Suprapubic skin (tissue), 4 donors: ENCODE data around the gene DAND5. TPM values are rescaled to one million over a fixed set of nuclear protein-coding genes. Genes with fewer than 3 reads are reported as not detected.

Experiments used
- DNase-seq, 2 donors: peaks; one replicate each; pipeline ENCODE4 v3.0.0-alpha.2; 2019; ENCODE audit warnings: low spot score in 2 of 2
- H3K27ac ChIP-seq: fragments of 200-600 bp; sonication (generic); one replicate; pipeline ENCODE4 v1.5.1; 2019
- H3K27me3 ChIP-seq: fragments of 200-600 bp; sonication (generic); one replicate; pipeline ENCODE4 v1.5.1; 2019
- H3K36me3 ChIP-seq: fragments of 200-600 bp; sonication (generic); one replicate; pipeline ENCODE4 v1.5.1; 2019
- H3K4me1 ChIP-seq: fragments of 200-600 bp; sonication (generic); one replicate; pipeline ENCODE4 v1.5.1; 2019
- H3K4me3 ChIP-seq: fragments of 200-600 bp; sonication (generic); one replicate; pipeline ENCODE4 v1.5.1; 2019; ENCODE audit warnings: mild to moderate bottlenecking
- H3K9me3 ChIP-seq: fragments of 200-600 bp; sonication (generic); one replicate; pipeline ENCODE4 v1.5.1; 2019
- EP300 ChIP-seq: sonication (generic); formaldehyde crosslinking; IDR thresholded peaks from one replicate; pipeline ENCODE4 v1.6.1; 2017; ENCODE audit warnings: antibody characterized with exemption
- POLR2A ChIP-seq, 2 donors: fragments of 450-650 bp; IDR thresholded peaks; one replicate each; pipeline ENCODE4 v1.6.1; 2017; ENCODE audit warnings: antibody characterized with exemption in 2 of 2, mild to moderate bottlenecking in 2 of 2, moderate library complexity in 2 of 2
- POLR2AphosphoS5 ChIP-seq, 3 donors: sonication (generic); formaldehyde crosslinking; IDR thresholded peaks; one replicate each; pipeline ENCODE4 v1.6.1; 2017; ENCODE audit warnings: antibody characterized with exemption in 3 of 3
- WGBS: methylation state at CpG from one replicate; pipeline ENCODE4 v1.1.5; 2018; 5-methylcytosine and 5-hydroxymethylcytosine counted together
- total RNA-seq, 4 donors: library from RNA; depleted of rRNA; stranded (reverse); fragments of >200 nt; gene quantifications; one replicate each; pipeline ENCODE4 v1.1.0, GENCODE V29; 2016
- TF ChIP-seq, protein P1 (sequence below), 2 donors: fragments of 200-600 bp in 1 of 2; fragments of 450-650 bp in 1 of 2; sonication (generic) in 1 of 2; IDR thresholded peaks; one replicate each; pipeline ENCODE4 v1.5.1; 2016 to 2019; ENCODE audit warnings: antibody characterized with exemption in 2 of 2, mild to moderate bottlenecking in 1 of 2, moderate library complexity in 1 of 2

DAND5 gene
- total RNA-seq, 4 donors from 2014 or later, result not detected

- no peak overlapping the region for H3K27ac ChIP-seq
- H3K4me3 ChIP-seq, result peak overlapping the region; percentile 99
- no peaks in the 10 kb centered on the region for H3K27me3 ChIP-seq
- no peak for DNase-seq
- no peak for TF ChIP-seq POLR2A (IDR thresholded peaks at IDR 0.05)
- TF ChIP-seq EP300, result no peak
- no peak for TF ChIP-seq POLR2AphosphoS5 (IDR thresholded peaks at IDR 0.05)
- TF ChIP-seq, protein P1, sequence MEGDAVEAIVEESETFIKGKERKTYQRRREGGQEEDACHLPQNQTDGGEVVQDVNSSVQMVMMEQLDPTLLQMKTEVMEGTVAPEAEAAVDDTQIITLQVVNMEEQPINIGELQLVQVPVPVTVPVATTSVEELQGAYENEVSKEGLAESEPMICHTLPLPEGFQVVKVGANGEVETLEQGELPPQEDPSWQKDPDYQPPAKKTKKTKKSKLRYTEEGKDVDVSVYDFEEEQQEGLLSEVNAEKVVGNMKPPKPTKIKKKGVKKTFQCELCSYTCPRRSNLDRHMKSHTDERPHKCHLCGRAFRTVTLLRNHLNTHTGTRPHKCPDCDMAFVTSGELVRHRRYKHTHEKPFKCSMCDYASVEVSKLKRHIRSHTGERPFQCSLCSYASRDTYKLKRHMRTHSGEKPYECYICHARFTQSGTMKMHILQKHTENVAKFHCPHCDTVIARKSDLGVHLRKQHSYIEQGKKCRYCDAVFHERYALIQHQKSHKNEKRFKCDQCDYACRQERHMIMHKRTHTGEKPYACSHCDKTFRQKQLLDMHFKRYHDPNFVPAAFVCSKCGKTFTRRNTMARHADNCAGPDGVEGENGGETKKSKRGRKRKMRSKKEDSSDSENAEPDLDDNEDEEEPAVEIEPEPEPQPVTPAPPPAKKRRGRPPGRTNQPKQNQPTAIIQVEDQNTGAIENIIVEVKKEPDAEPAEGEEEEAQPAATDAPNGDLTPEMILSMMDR (IDR thresholded peaks at IDR 0.05), result no peak
- H3K36me3 ChIP-seq, result peaks cover 26% of the 10 kb centered on the region
- H3K9me3 ChIP-seq, result no peaks in the 10 kb centered on the region
- WGBS, result 28% methylated on average over 23 of the region's 23 CpGs
- H3K4me1 ChIP-seq, result peaks cover 54% of the 10 kb centered on the region
These were observed 32.1 kb upstream of the DAND5 start for GRCh38 chr19:12937093-12937926.

GRCh38 chr19:12937927-12938778 lies 31.2 kb upstream of the DAND5 start, which contains the start of gene CALR:
Gene CALR, plus strand, starts transcription at chr19:12938609. Its CDS starts 71 bp downstream, at chr19:12938680.
- Histone ChIP-seq H3K36me3 (peaks cover 33% of the 10 kb centered on the region), H3K9me3 (no peaks in the 10 kb centered on the region), H3K27me3 (no peaks in the 10 kb centered on the region), H3K4me3 (peak within 1 kb of the TSS; percentile 99), H3K27ac (peak within 1 kb of the TSS; percentile 91), H3K4me1 (peaks cover 50% of the 10 kb centered on the region)
- TF ChIP-seq, protein P1 (IDR thresholded peaks at IDR 0.05), result no peak
- peak; percentile 55 to 97 (median 90) for TF ChIP-seq POLR2AphosphoS5 (IDR thresholded peaks at IDR 0.05)
- no peak for TF ChIP-seq EP300
- TF ChIP-seq POLR2A (IDR thresholded peaks at IDR 0.05), result peak; percentile 97 to 98
- DNase-seq, result peak; percentile 100
- WGBS, result 1% methylated on average over 48 of the region's 63 CpGs

- no peaks in the 10 kb centered on the region for H3K27me3 ChIP-seq
- TF ChIP-seq, protein P1 (IDR thresholded peaks at IDR 0.05), result peak in 1 of 2 donors; percentile 20
- no peak for TF ChIP-seq POLR2A (IDR thresholded peaks at IDR 0.05)
- H3K4me3 ChIP-seq, result peak overlapping the region; percentile 99
- H3K9me3 ChIP-seq, result no peaks in the 10 kb centered on the region
- peaks cover 42% of the 10 kb centered on the region for H3K36me3 ChIP-seq
- peak overlapping the region; percentile 91 for H3K27ac ChIP-seq
- no peak for DNase-seq
- WGBS, result 1% methylated on average over 49 of the region's 54 CpGs
- peaks cover 51% of the 10 kb centered on the region for H3K4me1 ChIP-seq
These were observed 30.4 kb upstream of the DAND5 start for GRCh38 chr19:12938779-12939601.

DNA sequence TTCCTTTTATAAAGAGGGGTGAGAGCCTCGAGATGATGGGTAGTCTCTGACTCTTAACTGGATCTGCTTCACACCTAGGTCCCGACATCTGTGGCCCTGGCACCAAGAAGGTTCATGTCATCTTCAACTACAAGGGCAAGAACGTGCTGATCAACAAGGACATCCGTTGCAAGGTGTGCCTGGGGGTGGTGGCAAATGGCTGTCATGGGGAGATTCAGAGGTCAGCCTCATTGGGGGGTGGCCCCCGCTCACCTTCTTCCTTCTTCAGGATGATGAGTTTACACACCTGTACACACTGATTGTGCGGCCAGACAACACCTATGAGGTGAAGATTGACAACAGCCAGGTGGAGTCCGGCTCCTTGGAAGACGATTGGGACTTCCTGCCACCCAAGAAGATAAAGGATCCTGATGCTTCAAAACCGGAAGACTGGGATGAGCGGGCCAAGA lies 29.4 kb upstream of the DAND5 start:
- peaks cover 50% of the 10 kb centered on the region for H3K36me3 ChIP-seq

More for the DNA sequence above, 29.4 kb upstream of the DAND5 start:
- DNase-seq, result no peak
- TF ChIP-seq, protein P1 (IDR thresholded peaks at IDR 0.05), result no peak
- TF ChIP-seq POLR2A (IDR thresholded peaks at IDR 0.05) (no peak), EP300 (no peak)
- H3K4me1 ChIP-seq, result peaks cover 50% of the 10 kb centered on the region
- WGBS, result 60% methylated on average over 9 of the region's 10 CpGs
- H3K9me3 ChIP-seq, result no peaks in the 10 kb centered on the region
- H3K4me3 ChIP-seq, result peak overlapping the region; percentile 99
- no peaks in the 10 kb centered on the region for H3K27me3 ChIP-seq
- no peak overlapping the region for H3K27ac ChIP-seq
